Right renal pelvis (tissue), 4 donors: ENCODE data around the gene SGSH. TPM values are rescaled to one million over a fixed set of nuclear protein-coding genes. Genes with fewer than 3 reads are reported as not detected.

Experiments used
- DNase-seq, 4 donors: peaks; one replicate each; pipeline ENCODE4 v3.0.0-alpha.2; 2013; ENCODE audit warnings: low read depth in 4 of 4, low spot score in 3 of 4, missing footprints in 1 of 4
- polyA plus RNA-seq, 4 donors: library from polyadenylated mRNA; unstranded; fragments of 120-200 nt; gene quantifications; one replicate each; pipeline ENCODE4 v1.2.1, GENCODE V29; 2013; ENCODE audit not compliant: insufficient read length in 4 of 4

The SGSH gene
- polyA plus RNA-seq, 4 donors, result 33.5 to 40.2 (median 38.6) TPM

DNA sequence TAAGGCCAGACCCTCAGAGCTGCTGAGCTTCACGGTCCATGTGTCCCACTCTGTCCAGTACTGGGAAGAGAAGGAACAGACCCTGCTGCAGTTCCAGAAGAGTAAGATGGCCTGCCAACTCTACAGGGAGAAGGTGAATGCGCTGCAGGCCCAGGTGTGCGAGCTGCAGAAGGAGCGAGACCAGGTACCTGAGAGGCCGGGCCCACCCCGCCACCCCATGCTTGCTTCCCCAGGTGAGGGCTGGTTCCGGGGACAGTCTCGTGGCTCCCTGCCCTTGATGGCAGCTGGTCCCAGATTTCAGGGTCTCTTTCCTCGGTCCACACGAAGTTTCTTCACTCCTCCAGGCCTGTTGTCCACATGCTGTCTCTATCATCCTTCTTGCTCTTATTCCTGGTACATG, 29.4 kb downstream of the SGSH start:
- no peak for DNase-seq

DNA sequence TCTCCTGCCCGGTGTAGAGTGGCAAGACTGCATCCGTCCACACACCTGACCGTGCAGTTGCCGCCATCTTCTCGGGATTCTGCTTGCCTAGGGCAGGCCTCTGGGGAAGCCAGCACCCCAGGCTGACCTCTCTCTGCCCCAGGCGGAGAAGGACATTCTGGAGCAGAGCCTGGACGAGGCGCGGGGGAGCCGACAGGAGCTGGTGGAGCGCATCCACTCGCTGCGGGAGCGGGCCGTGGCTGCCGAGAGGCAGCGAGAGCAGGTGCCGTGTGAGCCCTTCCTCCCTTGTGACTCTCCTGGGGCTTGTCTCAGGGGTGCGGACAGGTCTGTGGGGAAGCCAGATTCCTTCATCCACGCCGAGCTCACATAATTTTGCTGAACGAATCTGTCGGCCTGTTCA, 30.5 kb downstream of the SGSH start:
- no peak for DNase-seq

DNA sequence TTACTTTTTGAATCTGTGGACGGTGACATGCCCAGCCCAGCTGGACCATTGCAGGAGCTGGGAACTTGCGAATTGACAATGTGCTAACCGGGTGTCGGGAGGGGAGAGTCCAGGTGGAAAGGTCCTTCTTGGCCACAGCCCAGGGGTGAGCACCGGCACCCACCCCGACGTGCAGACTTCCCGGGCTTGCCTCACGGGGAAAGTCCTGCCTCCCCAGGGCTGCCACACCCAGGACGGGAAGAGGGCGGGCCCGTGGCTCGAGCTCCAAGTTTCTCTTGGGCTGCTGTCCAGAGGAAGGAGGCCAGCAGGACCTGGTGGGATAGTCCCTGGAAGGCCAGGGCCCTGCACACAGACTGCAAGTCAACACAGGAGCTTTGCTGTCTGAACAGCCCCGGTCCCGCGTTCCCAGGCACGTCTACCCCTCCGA, 32.6 kb downstream of the SGSH start:
- no peak for DNase-seq

DNA sequence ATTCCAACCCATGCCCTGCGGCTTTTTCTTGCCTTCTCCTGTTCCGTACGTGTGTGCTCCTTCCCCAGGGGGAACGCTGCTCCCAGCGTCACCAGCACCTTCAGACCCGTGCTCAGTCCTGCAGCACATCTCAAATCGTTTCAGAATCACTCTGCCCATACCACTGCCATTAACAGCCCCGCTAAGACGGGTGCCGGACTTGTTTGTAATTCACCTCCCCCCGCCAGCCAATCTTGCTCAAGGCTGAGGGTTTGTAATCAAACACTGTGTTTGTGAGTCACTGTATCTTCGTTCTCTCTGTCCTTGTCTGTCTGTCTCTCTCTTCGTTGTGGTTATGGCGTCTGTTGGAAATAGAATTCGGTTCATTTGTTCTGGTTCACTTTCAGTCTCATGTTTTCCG, 33.0 kb downstream of the SGSH start:
- DNase-seq, result no peak

- DNase-seq, result no peak
Measured at GRCh38 chr17:80185968-80186367, 34.2 kb downstream of the SGSH start.

GRCh38 chr17:80184423-80184714, 35.8 kb downstream of the SGSH start:
- DNase-seq, result no peak

- DNase-seq, result no peak
Measured at GRCh38 chr17:80183581-80184422, 36.3 kb downstream of the SGSH start.

GRCh38 chr17:80182845-80183223, 37.3 kb downstream of the SGSH start:
- DNase-seq, result no peak

DNA sequence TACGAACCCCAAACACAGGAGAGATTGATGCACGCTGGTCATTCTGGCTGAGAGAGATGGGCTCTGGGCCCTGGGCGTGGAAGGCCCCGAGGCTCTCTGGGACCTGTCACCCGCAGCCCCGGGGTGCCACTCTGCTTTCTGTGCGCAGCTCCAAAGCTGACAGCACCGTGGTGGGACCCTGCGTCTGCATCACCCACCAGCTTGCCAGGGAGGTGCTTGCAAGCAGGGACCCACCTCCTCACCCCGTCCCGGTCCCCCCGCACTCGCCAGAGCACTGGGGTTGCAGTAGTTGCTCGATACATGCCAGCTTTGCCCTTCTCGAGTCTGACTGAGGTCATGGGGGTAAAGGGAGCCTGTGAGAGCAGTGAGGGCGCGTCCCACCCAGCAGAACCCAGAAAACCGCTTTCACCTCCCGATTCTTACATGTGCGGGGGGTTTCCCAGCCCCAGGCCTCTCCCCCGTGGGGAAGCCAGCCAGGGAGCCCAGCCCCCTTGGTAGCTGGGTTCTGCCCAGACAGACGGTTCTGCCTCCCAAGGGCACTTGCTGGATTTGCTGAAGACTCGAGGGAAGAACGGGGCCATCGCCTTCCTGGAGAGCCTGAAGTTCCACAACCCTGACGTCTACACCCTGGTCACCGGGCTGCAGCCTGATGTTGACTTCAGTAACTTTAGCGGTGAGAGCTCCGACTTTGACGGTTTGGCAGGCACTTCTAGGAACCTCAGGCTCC, 37.9 kb downstream of the SGSH start:
- no peak for DNase-seq

DNA sequence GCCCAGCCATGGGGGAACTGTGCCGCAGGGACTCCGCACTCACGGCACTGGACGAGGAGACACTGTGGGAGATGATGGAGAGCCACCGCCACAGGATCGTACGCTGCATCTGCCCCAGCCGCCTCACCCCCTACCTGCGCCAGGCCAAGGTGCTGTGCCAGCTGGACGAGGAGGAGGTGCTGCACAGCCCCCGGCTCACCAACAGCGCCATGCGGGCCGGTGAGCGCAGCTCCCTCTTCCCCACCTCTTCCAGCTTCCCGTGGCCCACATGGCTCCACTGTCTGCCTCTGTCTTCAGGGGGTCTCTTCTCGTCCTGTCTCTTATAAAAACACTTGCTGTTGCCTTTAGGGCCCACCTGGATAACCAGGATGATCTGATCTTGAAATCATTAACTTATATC, 38.7 kb downstream of the SGSH start:
- no peak for DNase-seq

DNA sequence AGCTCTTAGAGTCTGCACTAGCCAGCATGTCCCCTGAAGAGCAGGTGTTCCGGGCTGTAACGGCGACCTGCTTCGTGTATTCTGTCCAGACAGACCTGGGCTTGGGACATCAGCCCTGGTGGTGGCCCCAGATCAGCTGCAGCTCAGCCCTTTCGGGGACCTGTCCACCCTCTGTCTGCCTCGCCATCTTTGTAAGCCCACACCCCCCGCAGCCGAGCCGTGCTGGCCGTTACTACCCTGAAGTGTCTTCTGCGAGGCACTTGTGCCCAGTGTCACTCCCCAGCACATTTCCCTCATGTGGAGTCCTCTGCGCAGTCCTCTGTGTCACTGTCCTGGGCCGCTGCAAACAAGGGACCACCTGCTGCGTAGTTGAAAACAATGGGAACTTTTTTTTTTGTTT, 39.9 kb downstream of the SGSH start:
- DNase-seq, result no peak

- no peak for DNase-seq
Measured at GRCh38 chr17:80177986-80178595, 42.0 kb downstream of the SGSH start.

DNA sequence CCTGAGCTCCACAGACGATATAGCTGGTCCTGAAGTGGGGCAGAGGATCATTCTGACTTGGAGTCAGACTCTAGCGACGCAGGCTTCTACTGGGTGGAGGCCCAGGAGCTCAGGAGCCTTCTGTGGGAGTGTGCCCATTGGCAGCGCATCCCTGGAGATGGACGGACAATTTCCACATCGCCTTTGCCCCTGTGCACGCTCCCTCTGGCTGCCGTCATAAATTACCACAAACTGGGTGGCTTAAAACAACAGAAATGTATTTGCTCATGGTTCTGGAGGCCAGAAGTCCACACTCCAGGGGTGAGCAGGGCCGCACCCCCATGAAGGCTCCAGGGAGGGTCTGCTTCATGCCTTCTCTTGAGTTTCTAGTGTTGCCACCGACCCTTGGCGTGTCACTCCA, 43.4 kb downstream of the SGSH start:
- DNase-seq, result no peak

DNA sequence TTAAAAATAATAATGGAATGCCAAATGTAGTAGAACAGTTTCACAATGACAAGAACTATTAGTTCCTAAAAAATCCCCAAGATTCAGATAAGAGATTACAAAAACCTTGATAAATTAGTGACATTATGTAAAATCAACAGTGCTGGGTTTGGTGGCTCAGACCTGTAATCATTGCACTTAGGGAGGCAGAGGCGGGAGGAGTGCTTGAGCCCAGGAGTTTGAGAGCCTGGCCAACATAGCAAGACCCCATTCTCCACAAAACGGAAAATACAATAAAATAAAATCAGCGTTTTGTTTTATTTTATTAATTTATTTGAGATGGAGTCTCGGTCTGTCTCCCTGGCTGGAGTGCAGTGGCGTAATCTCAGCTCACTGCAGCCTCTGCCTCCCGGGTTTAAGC, 46.2 kb downstream of the SGSH start:
- DNase-seq, result no peak

DNA sequence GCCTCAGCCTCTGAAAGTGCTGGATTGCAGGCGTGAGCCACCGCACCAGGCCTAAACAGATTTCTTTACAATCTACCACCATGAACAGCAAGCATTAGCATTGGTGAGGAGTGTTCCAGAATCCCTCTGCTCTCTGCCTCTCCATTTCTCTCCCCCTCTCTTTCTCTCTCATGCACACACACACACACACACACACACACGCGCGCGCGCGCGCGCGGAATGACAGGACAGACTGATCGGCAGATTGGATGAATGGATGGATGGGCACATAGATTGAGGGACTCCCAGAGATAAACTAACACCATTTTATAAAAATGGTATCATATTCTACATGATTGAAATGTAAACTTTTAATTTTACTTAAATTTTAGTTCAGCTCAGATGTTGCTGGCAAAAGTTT, 47.0 kb downstream of the SGSH start:
- DNase-seq, result no peak

DNA sequence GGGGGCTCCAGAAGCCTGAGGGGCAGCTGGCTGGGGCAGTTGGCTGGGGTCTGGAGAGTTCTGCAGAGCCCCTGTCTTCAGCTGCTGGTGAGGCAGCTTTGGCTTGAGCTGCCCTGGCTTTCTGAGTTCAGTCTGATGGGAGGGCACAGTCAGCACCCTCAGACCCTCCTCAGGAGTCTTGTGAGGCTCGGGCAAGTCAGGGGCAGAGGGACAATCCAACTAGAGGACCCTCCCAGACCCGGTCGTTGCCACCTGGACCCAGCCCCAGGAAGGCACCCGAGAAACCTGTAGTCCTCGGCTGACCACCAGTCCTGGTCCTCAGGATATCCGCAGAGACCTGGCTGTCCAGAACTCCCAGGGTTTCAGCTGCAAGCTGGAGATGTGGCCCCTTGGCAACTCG, 48.5 kb downstream of the SGSH start:
- DNase-seq, result no peak

DNA sequence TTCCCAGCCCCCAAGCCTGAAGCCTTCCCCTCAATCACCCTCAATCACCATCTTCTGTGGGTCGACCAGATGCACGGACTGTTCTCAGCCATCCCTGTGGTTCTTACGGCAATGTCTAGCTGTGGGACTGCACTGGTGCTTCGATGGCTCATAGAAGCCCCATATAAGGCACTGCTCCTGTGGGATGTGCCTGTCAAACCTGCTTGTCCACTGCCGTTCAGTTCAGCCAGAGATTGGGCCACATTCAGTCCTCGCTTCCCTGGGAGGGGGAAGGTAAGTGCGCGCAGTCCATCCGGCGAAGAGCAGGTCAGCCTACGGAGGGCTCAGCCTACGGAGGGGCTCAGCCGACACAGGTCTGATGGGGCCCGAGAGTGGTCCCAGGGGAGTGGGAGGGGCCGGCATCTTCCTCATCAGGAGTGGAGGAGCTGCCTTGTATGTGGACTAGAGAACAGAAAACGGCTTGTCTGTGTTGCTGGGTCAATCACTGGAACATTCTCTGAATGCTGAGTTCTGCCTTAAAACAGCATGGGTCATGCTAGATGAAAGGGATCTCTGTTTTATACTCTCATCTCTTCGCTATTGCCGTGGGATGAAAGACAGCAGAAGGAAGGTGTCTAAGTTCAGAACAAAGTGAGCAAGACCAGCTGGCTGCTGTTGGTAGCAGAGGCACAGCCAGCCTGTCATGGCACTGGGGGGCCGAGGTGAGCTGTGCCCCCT, 50.2 kb downstream of the SGSH start, which contains the start of gene CARD14:
CARD14 (plus strand) TSS at position 247 of the 717 bp plus-strand sequence. CDS start 11,409 bp downstream, outside the sequence.
- DNase-seq, result no peak

DNA sequence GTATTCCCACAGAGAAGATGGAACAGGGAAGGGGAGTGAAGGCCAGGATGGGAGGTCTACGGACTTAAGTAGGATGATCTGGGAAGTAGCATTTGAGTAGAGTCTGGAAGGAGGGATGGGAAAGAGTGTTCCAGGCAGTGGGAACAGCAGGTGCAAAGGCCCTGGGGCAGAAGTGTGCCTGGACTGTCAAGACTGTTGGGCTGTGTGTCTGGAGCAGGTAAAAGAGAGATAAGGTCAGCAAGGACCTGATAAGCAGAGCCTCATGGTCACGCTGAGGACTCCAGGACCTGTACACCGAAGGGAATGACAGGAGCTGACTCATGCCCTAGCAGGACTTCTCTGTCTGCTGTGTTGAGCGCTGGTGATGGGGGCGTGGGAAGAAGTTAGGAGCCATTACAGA, 51.0 kb downstream of the SGSH start:
- no peak for DNase-seq

DNA sequence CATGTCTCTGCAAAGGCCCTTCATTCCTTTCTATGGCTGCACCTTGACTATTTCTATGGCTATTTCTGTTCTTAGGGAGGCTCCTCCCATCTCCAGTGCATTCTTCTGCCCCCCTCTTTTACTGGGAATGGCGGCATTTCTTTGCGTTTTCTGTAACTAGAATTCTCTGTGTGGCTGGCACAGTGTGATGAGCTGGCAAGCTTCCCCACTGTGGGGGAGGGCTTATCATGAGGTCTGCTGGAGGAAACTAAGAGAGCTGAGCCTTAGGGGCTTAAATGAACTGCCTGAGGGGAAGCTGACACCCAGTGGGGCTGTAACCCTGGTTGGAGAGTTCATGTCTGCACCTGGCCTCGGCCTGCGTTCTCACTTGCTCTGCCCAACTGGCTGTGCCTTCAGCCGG, 51.8 kb downstream of the SGSH start:
- DNase-seq, result no peak

- DNase-seq, result no peak
Measured at GRCh38 chr17:80166446-80166845, 53.7 kb downstream of the SGSH start.

DNA sequence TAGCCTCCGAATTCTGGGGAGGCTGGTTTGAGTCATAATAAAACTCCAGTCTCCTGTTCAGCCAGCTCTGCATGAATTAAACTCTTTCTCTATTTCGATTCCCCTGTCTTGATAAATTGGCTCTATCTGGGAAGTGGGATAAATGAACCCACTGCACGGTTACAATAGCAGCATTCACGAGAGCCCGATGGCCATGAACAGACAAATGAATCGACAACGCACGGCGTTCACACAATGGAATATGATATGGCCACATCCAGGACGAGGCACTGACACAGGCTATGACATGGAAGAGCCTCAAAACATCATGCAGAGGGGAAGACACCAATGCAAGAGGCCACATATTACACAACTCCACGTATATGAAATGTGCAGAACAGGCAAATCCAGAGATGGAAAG, 55.9 kb downstream of the SGSH start:
- DNase-seq, result no peak
